ENCODE data around the gene CALML4.

DNA sequence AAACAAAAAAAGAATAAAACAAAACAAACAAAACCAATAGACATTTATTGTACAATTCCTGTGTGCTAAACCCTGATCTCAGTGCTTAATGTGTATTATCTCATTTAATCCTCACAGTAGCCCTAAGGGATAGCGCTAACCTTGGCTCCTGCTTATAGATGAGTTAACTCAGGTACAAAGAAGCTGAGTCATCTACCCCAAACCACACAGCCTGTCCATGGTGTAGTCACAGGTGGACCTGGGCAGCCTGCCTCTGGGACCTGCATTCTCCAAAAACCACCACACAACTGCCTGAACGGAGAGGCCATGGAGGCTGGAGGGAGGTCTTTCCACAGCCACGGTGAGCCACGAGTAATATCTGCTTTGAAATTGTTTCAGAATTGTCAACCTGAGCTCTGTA lies 29.9 kb upstream of the CALML4 start:
- no peak for TF ChIP-seq POLR2AphosphoS5 (IDR thresholded peaks at IDR 0.05)
- TF ChIP-seq, protein P1, sequence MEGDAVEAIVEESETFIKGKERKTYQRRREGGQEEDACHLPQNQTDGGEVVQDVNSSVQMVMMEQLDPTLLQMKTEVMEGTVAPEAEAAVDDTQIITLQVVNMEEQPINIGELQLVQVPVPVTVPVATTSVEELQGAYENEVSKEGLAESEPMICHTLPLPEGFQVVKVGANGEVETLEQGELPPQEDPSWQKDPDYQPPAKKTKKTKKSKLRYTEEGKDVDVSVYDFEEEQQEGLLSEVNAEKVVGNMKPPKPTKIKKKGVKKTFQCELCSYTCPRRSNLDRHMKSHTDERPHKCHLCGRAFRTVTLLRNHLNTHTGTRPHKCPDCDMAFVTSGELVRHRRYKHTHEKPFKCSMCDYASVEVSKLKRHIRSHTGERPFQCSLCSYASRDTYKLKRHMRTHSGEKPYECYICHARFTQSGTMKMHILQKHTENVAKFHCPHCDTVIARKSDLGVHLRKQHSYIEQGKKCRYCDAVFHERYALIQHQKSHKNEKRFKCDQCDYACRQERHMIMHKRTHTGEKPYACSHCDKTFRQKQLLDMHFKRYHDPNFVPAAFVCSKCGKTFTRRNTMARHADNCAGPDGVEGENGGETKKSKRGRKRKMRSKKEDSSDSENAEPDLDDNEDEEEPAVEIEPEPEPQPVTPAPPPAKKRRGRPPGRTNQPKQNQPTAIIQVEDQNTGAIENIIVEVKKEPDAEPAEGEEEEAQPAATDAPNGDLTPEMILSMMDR (IDR thresholded peaks at IDR 0.05) = no peak
- TF ChIP-seq POLR2A (IDR thresholded peaks at IDR 0.05) = no peak
